ENCODE data around the gene CAMTA1. TPM values are rescaled to one million over a fixed set of nuclear protein-coding genes. Genes with fewer than 3 reads are reported as not detected.
"Not testable (repeated sequence)": the region's sequence is repeated elsewhere in the genome, so short reads cannot be mapped to it uniquely, and the experiment has no call there.

The CAMTA1 gene
- polyA plus RNA-seq, 1 donor (not counting 4 experiments of a cell fraction or from before 2014, with no cell fraction given): 51.4 TPM

DNA sequence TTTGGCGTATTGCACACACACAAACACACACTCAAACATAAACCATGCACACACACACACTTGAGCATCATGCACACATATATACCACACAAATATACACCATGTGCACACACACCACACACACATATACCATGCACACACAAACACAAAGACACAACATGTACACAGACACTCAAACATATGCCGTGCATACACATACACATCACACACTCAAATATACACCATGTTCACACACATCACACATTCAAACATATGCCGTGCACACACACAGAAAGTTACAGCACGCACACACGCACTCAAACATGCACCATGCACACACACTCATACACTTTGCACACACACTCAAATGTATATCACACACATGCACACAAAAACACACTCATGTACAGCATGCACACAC lies 361.5 kb downstream of the CAMTA1 start:
- Histone ChIP-seq H3K9me3 (ENCODE audit: control insufficient read depth, low read depth, low read length) (no peaks in the 10 kb centered on the region), H3K36me3 (ENCODE audit: control insufficient read depth in 2 of 2, extremely low read depth in 1 of 2, insufficient read depth in 2 of 2, low read length in 2 of 2) (no peaks in the 10 kb centered on the region), H3K4me3 (ENCODE audit: control insufficient read depth in 2 of 3, extremely low read depth in 1 of 3, insufficient read depth in 2 of 3, low read depth in 1 of 3, low read length in 3 of 3) (no peak overlapping the region), H3K9me1 (ENCODE audit: control insufficient read depth, extremely low read depth, insufficient read depth, low read length) (no peaks in the 10 kb centered on the region), H3K9ac (ENCODE audit: control insufficient read depth, extremely low read depth, insufficient read depth, low read length) (no peak overlapping the region), H3K4me2 (ENCODE audit: control insufficient read depth, extremely low read depth, insufficient read depth, low read depth, low read length) (no peak overlapping the region), H2AFZ (ENCODE audit: control insufficient read depth, low read length) (no peak overlapping the region), H4K20me1 (ENCODE audit: control insufficient read depth, extremely low read depth, insufficient read depth, low read length) (no peaks in the 10 kb centered on the region), H3K27me3 (ENCODE audit: control insufficient read depth, extremely low read depth, insufficient read depth, low read length) (peaks cover 4% of the 10 kb centered on the region), H3K27ac (ENCODE audit: control insufficient read depth, insufficient read depth, low read length) (no peak overlapping the region), H3K79me2 (ENCODE audit: control insufficient read depth, insufficient read depth, low read length) (no peaks in the 10 kb centered on the region), H3K4me1 (ENCODE audit: control insufficient read depth, extremely low read depth, insufficient read depth, low read length) (peaks cover 4% of the 10 kb centered on the region)
- TF ChIP-seq EZH2 (IDR thresholded peaks at IDR 0.05; ENCODE audit: low read length): no peak
- TF ChIP-seq, protein P1, sequence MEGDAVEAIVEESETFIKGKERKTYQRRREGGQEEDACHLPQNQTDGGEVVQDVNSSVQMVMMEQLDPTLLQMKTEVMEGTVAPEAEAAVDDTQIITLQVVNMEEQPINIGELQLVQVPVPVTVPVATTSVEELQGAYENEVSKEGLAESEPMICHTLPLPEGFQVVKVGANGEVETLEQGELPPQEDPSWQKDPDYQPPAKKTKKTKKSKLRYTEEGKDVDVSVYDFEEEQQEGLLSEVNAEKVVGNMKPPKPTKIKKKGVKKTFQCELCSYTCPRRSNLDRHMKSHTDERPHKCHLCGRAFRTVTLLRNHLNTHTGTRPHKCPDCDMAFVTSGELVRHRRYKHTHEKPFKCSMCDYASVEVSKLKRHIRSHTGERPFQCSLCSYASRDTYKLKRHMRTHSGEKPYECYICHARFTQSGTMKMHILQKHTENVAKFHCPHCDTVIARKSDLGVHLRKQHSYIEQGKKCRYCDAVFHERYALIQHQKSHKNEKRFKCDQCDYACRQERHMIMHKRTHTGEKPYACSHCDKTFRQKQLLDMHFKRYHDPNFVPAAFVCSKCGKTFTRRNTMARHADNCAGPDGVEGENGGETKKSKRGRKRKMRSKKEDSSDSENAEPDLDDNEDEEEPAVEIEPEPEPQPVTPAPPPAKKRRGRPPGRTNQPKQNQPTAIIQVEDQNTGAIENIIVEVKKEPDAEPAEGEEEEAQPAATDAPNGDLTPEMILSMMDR (optimal IDR thresholded peaks at IDR 0.05 in 1 of 3, IDR thresholded peaks at IDR 0.05 in 1 of 3, conservative IDR thresholded peaks at IDR 0.05 in 1 of 3; ENCODE audit: extremely low read depth in 1 of 3, insufficient read depth in 2 of 3, low read length in 3 of 3): no peak
- dilution Hi-C loops (cut with MboI; ENCODE audit: extremely low pct_ligation_motif_present, low sequenced_read_pairs): no loop called here
- FAIRE-seq (no peak), DNase-seq (ENCODE audit: low read depth, low spot score) (no peak)

DNA sequence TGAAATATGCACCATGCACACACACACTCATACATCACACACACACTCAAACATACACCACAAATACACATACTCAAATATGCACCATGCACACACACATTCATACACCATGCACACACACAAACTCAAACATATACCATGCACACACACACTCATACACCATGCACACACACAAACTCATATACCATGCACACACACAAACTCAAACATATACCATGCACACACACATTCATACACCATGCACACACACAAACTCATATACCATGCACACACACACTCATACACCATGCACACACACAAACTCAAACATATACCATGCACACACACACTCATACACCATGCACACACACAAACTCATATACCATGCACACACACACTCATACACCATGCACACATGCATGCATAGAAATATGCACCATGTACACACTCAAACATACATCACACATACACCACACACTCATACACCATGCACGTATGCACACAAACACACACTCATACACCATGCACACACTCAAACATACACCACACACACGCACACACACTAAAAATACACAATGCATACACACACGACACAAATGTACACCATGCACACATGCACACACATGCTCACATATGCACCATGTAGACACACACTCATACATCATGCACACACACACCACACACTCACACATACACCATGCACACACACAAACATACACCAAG lies 362.5 kb downstream of the CAMTA1 start:
- H3K9ac ChIP-seq (ENCODE audit: control insufficient read depth, extremely low read depth, insufficient read depth, low read length); FAIRE-seq; H3K9me1 ChIP-seq (ENCODE audit: control insufficient read depth, extremely low read depth, insufficient read depth, low read length); DNase-seq (ENCODE audit: low read depth, low spot score); H3K4me1 ChIP-seq (ENCODE audit: control insufficient read depth, extremely low read depth, insufficient read depth, low read length); H3K36me3 ChIP-seq (ENCODE audit: control insufficient read depth in 2 of 2, extremely low read depth in 1 of 2, insufficient read depth in 2 of 2, low read length in 2 of 2); H3K4me2 ChIP-seq (ENCODE audit: control insufficient read depth, extremely low read depth, insufficient read depth, low read depth, low read length); dilution Hi-C loops (cut with MboI; ENCODE audit: extremely low pct_ligation_motif_present, low sequenced_read_pairs); H3K4me3 ChIP-seq (ENCODE audit: control insufficient read depth in 2 of 3, extremely low read depth in 1 of 3, insufficient read depth in 2 of 3, low read depth in 1 of 3, low read length in 3 of 3); H4K20me1 ChIP-seq (ENCODE audit: control insufficient read depth, extremely low read depth, insufficient read depth, low read length); H2AFZ ChIP-seq (ENCODE audit: control insufficient read depth, low read length); H3K79me2 ChIP-seq (ENCODE audit: control insufficient read depth, insufficient read depth, low read length); H3K27ac ChIP-seq (ENCODE audit: control insufficient read depth, insufficient read depth, low read length); H3K9me3 ChIP-seq (ENCODE audit: control insufficient read depth, low read depth, low read length): not testable (repeated sequence)
- H3K27me3 ChIP-seq (ENCODE audit: control insufficient read depth, extremely low read depth, insufficient read depth, low read length): peaks cover 12% of the 10 kb centered on the region

All from keratinocyte (primary cell).